ENCODE data around the gene EPO.
"Not testable (repeated sequence)": the region's sequence is repeated elsewhere in the genome, so short reads cannot be mapped to it uniquely, and the experiment has no call there.

The EPO gene

DNA sequence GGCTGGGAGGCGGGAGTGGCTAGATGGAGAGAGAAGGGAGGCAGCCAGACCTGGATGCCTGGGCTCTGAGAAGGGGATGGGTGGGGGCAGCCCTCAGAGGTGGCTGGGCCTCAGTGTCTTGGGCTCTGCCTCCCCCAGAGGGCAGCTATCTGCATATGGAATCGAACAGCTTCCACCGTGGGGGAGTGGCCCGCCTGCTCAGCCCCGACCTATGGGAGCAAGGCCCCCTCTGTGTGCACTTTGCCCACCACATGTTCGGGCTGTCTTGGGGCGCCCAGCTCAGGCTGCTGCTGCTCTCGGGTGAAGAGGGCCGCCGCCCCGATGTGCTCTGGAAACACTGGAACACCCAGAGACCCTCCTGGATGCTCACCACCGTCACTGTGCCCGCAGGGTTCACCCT is 16.4 kb downstream of the EPO start:
- DNase-seq (ENCODE audit: extremely low read depth, low read depth): no peak
- TF ChIP-seq, protein P1, sequence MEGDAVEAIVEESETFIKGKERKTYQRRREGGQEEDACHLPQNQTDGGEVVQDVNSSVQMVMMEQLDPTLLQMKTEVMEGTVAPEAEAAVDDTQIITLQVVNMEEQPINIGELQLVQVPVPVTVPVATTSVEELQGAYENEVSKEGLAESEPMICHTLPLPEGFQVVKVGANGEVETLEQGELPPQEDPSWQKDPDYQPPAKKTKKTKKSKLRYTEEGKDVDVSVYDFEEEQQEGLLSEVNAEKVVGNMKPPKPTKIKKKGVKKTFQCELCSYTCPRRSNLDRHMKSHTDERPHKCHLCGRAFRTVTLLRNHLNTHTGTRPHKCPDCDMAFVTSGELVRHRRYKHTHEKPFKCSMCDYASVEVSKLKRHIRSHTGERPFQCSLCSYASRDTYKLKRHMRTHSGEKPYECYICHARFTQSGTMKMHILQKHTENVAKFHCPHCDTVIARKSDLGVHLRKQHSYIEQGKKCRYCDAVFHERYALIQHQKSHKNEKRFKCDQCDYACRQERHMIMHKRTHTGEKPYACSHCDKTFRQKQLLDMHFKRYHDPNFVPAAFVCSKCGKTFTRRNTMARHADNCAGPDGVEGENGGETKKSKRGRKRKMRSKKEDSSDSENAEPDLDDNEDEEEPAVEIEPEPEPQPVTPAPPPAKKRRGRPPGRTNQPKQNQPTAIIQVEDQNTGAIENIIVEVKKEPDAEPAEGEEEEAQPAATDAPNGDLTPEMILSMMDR (IDR thresholded peaks at IDR 0.05; ENCODE audit: low read depth, low read length): no peak

DNA sequence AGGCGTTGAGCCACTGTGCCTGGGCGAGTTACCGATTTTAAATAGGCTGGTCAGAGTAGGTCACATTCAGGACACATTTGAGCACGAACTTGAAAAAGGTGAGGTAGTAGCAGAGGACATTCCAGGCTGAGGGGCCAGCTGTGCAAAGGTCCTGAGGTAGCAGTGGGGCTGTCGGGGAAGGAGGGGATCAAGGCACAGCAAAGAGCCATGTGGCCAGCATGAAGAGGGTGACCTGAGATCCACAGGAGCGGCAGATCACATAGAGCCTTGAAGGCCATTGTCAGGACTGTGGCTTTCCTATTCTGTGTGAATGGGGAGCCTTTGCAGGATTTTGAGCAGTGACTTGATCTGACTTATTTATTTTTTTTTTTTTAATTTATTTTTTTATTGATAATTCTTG is 19.7 kb downstream of the EPO start:
- TF ChIP-seq, protein P1 (IDR thresholded peaks at IDR 0.05; ENCODE audit: low read depth, low read length): no peak
- no peak for DNase-seq (ENCODE audit: extremely low read depth, low read depth)

DNA sequence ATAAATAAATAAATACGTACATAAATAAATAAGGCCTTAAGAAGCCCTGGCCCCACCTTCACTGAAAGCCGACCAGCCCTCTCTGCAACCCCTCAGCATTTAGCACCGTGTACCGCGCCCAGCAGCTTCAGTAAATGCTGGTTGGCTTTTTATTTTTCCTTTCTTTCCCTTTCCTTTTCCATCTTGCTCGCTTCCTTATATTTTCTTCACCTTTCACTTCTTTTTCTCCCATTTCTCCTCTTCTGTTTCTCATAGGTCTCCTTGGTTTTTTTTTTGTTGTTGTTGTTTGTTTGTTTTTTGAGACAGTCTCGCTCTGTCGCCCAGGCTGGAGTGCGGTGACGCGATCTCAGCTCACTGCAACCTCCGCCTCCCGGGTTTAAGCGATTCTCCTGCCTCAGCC is 24.3 kb downstream of the EPO start:
- DNase-seq (ENCODE audit: extremely low read depth, low read depth): no peak
- TF ChIP-seq, protein P1 (IDR thresholded peaks at IDR 0.05; ENCODE audit: low read depth, low read length): no peak

DNA sequence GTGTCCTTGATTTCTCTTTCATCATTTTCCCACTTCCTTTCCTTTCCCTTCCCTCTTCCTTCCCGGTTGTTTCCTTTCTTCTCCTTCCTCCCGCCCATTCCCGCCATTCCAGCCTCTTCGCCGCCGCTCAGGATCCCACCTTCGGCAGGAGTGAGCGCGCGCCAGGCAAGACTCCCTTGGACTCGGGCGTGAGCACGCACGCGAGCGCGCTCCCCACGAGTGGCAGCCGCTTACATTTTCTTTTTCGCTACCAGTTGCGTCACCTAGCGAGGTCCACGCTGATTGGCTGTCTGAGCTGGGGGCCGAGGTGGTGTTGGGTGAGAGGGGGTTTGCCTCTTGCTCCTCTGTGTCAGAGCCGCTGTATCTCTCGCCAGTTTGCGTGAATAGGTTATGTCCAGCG is 24.9 kb downstream of the EPO start:
- no peak for DNase-seq (ENCODE audit: extremely low read depth, low read depth)
- TF ChIP-seq, protein P1 (IDR thresholded peaks at IDR 0.05; ENCODE audit: low read depth, low read length): no peak

DNA sequence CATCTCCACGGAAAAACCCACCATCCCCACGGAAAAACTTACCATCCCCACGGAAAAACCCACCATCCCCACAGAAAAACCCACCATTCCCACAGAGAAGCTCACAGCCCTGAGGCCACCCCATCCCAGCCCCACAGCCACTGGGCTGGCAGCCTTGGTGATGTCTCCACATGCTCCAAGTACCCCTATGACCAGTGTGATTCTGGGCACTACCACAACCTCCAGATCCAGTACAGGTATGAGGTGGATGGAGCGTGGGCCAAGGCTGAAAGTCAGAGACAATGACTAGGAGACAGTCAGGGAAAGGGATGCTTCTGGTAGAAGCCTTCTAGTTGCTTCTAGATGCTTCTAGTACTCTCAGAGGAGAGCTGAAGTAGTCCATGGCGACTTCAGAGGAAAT is 32.7 kb downstream of the EPO start:
- TF ChIP-seq, protein P1 (IDR thresholded peaks at IDR 0.05; ENCODE audit: low read depth, low read length): no peak
- no peak for DNase-seq (ENCODE audit: extremely low read depth, low read depth)

DNA sequence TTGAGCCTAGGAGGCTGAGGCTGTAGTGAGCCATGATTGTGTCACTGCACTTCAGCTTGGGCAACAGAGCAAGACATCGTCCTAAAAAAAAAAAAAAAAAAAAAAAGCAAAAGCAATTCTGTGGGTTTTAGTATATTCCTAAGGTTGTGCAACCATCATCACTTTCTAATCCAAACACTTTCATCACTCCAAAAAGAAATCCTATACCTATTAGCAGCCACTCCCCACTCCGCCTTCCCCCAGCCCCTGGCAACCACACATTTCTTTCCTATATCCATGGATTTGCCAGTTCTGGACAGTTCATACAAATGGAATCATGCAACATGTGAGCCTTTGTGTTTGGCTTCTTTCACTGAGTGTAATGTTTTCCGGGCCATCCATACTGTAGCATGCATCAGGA is 33.5 kb downstream of the EPO start:
- TF ChIP-seq, protein P1 (IDR thresholded peaks at IDR 0.05; ENCODE audit: low read depth, low read length): no peak
- peak; percentile 52 for DNase-seq (ENCODE audit: extremely low read depth, low read depth)

DNA sequence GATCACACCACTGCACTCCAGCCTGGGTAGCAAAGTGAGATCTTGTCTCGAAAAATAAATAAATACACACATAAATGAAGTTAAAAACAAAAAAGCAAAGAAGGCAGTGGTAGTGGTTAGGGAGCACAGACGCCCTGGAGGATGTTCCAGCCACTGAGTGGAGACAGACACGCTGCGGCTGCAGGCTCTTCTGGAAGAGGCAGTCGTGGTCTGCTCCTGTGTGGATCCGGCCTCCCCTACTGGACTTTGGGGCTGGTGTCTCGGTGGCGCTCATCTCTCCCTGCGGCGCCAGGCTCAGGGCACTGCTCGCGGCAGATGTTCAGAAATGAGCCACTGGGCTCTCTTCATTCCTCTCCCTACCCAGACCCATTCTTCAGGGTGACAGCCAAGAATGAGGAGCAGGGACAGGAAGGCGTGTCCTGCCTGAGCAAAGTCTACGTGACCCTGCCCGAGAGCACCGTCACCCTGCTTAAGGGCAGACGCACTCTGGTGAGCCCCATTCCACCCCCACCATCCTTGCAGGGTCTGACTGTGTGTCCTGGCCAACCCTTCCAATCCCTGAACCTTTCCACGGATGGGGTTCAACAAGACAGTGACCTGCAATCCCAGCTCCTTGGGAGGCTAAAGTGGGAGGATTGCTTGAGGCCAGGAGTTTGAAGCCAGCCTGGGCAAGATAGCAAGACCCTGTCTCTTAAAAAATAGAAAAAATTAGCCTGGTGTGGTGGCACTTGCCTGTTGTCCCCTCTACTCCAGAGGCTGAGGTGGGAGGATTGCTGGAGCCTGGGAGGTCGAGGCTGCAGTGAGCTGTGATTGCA is 39.3 kb downstream of the EPO start:
- TF ChIP-seq, protein P1 (IDR thresholded peaks at IDR 0.05; ENCODE audit: low read depth, low read length): no peak
- DNase-seq (ENCODE audit: extremely low read depth, low read depth): no peak

DNA sequence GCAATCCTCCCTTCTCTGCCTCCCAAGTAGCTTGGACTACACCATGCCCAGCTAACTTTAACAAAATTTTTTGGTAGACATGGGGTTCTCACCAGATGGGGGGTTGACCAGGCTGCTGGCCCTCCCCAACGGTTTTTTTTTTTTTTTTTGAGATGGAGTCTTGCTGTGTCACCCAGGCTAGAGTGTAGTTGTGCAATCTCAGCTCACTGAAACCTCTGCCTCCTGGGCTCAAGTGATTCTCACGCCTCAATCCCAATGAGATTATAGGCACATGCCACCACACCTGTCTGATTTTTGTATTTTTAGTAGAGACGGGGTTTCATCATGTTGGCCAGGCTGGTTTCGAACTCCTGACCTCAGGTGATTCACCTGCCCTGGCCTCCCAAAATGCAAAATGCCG is 42.6 kb downstream of the EPO start:
- not testable (repeated sequence) for DNase-seq (ENCODE audit: extremely low read depth, low read depth)
